ENCODE measurements around the gene SNPH.

DNA sequence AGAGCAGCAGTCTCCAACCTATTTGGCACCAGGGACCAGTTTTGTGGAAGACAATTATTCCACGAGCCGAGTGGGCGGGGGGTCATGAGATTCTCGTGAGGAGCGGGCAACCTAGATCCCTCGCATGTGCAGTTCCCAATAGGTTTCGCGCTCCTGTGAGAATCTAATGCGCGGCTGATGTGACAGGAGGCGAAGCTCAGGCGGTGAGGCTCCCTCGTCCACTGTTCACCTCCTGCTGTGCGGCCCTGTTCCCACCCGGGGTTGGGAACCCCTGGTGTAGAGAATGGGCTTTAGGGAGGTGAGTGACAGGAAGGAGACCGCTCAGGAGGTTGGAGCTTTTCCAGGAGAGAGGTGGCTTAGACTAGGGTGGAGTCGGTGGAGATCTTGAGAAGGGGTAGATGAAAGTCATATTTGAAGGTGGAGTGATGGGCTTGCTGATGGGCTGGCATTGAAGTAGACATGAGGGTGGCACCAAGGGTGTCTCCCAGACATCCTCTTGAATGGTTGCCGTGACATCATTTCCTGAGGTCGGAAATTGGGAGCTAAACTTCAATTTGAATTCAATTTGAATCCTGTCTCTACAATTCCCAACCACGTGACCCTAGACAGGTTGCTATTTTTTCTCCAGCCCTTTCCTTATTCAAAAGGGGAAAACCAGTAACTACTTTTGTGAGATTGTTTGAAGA is 41.7 kb upstream of the SNPH start:
- TF ChIP-seq CTCF (IDR thresholded peaks at IDR 0.05) = no peak
- no peak for TF ChIP-seq POLR2A (IDR thresholded peaks at IDR 0.05)
- TF ChIP-seq EP300 (IDR thresholded peaks at IDR 0.05) = no peak
